Fibroblast of lung (primary cell): ENCODE measurements around the gene TANGO6. TPM values are rescaled to one million over a fixed set of nuclear protein-coding genes. Genes with fewer than 3 reads are reported as not detected.
A peak's percentile ranks its signal among the peaks of the same experiment; 100 is the strongest.

Source experiments
- DNase-seq, 2 donors: peaks; one replicate each; pipeline versions ENCODE4 v3.0.0 to v3.0.0-alpha.2; 2010; ENCODE audit warnings: low read depth in 2 of 2
- H2AFZ ChIP-seq: 2 replicates; pipeline ENCODE4 v1.5.1; 2012; ENCODE audit warnings: low read length, control low read depth, inconsistent platforms
- H3K27ac ChIP-seq: 2 replicates; pipeline ENCODE4 v1.5.1; 2011; ENCODE audit warnings: low read length, control low read depth; ENCODE audit not compliant: insufficient read depth
- H3K27me3 ChIP-seq: 2 replicates; pipeline ENCODE4 v1.5.1; 2011; ENCODE audit warnings: mild to moderate bottlenecking, low read length; ENCODE audit not compliant: control insufficient read depth, insufficient read depth
- H3K36me3 ChIP-seq: 2 replicates; pipeline ENCODE4 v1.5.1; 2011; ENCODE audit warnings: low read length; ENCODE audit not compliant: control insufficient read depth, insufficient read depth
- H3K4me1 ChIP-seq: 2 replicates; pipeline ENCODE4 v1.5.1; 2011; ENCODE audit warnings: low read length; ENCODE audit not compliant: control insufficient read depth, insufficient read depth; ENCODE audit errors: extremely low read depth
- H3K4me2 ChIP-seq: 2 replicates; pipeline ENCODE4 v1.5.1; 2011; ENCODE audit warnings: low read length, control low read depth; ENCODE audit not compliant: insufficient read depth; ENCODE audit errors: extremely low read depth
- H3K4me3 ChIP-seq, 4 experiments: fragments of 200-600 bp in 1 of 4; sonication (generic) in 1 of 4; replicated peaks in 1 of 4; 2 replicates each; pipeline ENCODE4 v1.5.1; 2011 to 2016; ENCODE audit warnings: low read length in 4 of 4, low read depth in 3 of 4, mild to moderate bottlenecking in 3 of 4, control low read depth in 2 of 4, inconsistent platforms in 1 of 4, mixed read lengths in 1 of 4; ENCODE audit not compliant: insufficient read depth in 1 of 4; ENCODE audit errors: control extremely low read depth in 1 of 4
- H3K79me2 ChIP-seq: 2 replicates; pipeline ENCODE4 v1.5.1; 2012; ENCODE audit warnings: mild to moderate bottlenecking, low read length, inconsistent platforms; ENCODE audit not compliant: control insufficient read depth, insufficient read depth
- H3K9ac ChIP-seq: 2 replicates; pipeline ENCODE4 v1.5.1; 2011; ENCODE audit warnings: mild to moderate bottlenecking, low read length, control low read depth; ENCODE audit not compliant: insufficient read depth
- H3K9me3 ChIP-seq: 2 replicates; pipeline ENCODE4 v1.5.1; 2012; ENCODE audit warnings: low read depth, low read length; ENCODE audit not compliant: control insufficient read depth, insufficient read depth
- H4K20me1 ChIP-seq: 2 replicates; pipeline ENCODE4 v1.5.1; 2011; ENCODE audit warnings: low read length; ENCODE audit not compliant: control insufficient read depth, insufficient read depth; ENCODE audit errors: extremely low read depth
- EZH2 ChIP-seq: IDR thresholded peaks from 2 replicates; pipeline ENCODE4 v1.5.1; 2012; ENCODE audit warnings: low read length, control low read depth, mild to moderate bottlenecking; ENCODE audit errors: missing control alignments
- polyA plus RNA-seq, 2 donors: library from polyadenylated mRNA; depleted of rRNA in 1 of 2; stranded (reverse) in 1 of 2; unstranded in 1 of 2; fragments of >200 nt; gene quantifications; 2 replicates each; pipeline ENCODE4 v1.2.1, GENCODE V29; 2011 to 2012; ENCODE audit warnings: missing spikeins in 1 of 2
- total RNA-seq: library from RNA; depleted of rRNA; stranded (reverse); fragments of >200 nt; gene quantifications from 2 replicates; pipeline ENCODE4 v1.2.1, GENCODE V29; 2014
- TF ChIP-seq, protein P1 (sequence below), 2 donors: IDR thresholded peaks in 1 of 2; conservative IDR thresholded peaks in 1 of 2; 1 replicate in 1 of 2; 2 replicates in 1 of 2; pipeline ENCODE4 v1.5.1; 2011 to 2012; ENCODE audit warnings: low read length in 2 of 2, control low read depth in 1 of 2, inconsistent platforms in 1 of 2, low read depth in 1 of 2, mild to moderate bottlenecking in 1 of 2

The TANGO6 gene
- total and polyA plus RNA-seq, 2 donors (not counting 1 experiment from before 2014, with no cell fraction given): 6.5 to 29.9 TPM

DNA sequence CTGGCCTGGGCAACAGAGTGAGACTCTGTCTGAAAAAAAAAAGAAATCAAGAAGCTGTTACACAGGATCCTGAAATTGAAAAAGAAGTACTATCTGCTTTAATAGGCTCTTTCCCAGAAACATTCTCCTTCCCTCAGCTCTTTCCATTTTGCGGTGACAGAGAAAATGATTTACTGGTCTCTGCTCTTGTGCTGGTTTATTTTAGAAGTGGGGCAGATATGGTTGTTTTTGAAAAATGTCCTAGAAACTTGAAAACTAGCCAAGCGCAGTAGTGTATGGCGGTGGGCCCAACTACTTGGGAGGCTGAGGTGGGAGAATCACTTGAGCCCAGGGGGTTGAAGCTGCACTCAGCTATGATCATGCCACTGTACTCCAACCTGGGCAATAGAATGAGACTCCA, 28.8 kb upstream of the TANGO6 start:
- DNase-seq: no peak
- Histone ChIP-seq H3K4me1 (no peaks in the 10 kb centered on the region), H3K9ac (no peak overlapping the region), H3K79me2 (no peaks in the 10 kb centered on the region), H4K20me1 (no peaks in the 10 kb centered on the region), H2AFZ (no peak overlapping the region), H3K36me3 (no peaks in the 10 kb centered on the region), H3K9me3 (no peaks in the 10 kb centered on the region), H3K27ac (no peak overlapping the region), H3K27me3 (no peaks in the 10 kb centered on the region), H3K4me2 (no peak overlapping the region), H3K4me3 (no peak overlapping the region)
- TF ChIP-seq, protein P1, sequence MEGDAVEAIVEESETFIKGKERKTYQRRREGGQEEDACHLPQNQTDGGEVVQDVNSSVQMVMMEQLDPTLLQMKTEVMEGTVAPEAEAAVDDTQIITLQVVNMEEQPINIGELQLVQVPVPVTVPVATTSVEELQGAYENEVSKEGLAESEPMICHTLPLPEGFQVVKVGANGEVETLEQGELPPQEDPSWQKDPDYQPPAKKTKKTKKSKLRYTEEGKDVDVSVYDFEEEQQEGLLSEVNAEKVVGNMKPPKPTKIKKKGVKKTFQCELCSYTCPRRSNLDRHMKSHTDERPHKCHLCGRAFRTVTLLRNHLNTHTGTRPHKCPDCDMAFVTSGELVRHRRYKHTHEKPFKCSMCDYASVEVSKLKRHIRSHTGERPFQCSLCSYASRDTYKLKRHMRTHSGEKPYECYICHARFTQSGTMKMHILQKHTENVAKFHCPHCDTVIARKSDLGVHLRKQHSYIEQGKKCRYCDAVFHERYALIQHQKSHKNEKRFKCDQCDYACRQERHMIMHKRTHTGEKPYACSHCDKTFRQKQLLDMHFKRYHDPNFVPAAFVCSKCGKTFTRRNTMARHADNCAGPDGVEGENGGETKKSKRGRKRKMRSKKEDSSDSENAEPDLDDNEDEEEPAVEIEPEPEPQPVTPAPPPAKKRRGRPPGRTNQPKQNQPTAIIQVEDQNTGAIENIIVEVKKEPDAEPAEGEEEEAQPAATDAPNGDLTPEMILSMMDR (conservative IDR thresholded peaks at IDR 0.05 in 1 of 2, IDR thresholded peaks at IDR 0.05 in 1 of 2; ENCODE audit: low read depth in 1 of 2, low read length in 2 of 2): no peak
- no peak for TF ChIP-seq EZH2

DNA sequence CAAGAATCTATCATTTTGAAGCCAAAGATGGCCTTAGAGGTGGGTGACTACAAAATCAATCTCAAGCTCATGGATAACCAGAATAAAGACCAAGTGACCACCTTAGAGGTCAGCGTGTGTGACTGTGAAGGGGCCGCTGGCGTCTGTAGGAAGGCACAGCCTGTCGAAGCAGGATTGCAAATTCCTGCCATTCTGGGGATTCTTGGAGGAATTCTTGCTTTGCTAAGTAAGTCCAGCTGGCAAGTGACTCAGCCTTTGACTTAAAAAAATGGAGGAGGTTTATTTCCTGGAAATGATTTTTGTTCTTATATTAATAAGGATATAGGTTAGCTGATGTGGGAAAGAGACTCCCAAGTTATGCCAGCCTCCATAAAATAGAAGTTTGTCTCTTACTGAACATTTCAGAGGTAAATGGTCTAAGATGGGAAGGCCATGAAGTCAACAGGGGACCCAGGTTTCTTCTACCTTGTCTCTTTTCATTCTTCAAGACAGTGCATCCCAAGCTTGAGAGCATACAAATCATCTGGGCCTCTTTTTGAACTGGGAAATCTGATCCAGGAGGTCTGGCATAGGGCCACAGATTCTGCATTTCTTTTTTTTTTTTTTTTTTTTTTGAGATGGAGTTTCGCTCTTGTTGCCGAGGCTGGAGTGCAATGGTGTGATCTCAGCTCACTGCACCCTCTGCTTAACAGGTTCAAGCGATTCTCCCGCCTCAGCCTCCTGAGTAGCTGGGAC, 19.8 kb upstream of the TANGO6 start:
- no peaks in the 10 kb centered on the region for H3K9me3 ChIP-seq
- TF ChIP-seq, protein P1 (conservative IDR thresholded peaks at IDR 0.05 in 1 of 2, IDR thresholded peaks at IDR 0.05 in 1 of 2; ENCODE audit: low read depth in 1 of 2, low read length in 2 of 2): no peak
- TF ChIP-seq EZH2: no peak
- H3K4me3 ChIP-seq: no peak overlapping the region
- H2AFZ ChIP-seq: peak overlapping the region; percentile 70
- no peak overlapping the region for H3K9ac ChIP-seq
- no peaks in the 10 kb centered on the region for H3K27me3 ChIP-seq
- H3K36me3 ChIP-seq: no peaks in the 10 kb centered on the region
- peak; percentile 70 to 96 for DNase-seq
- no peaks in the 10 kb centered on the region for H3K79me2 ChIP-seq
- peak overlapping the region; percentile 83 for H3K27ac ChIP-seq
- H4K20me1 ChIP-seq: no peaks in the 10 kb centered on the region
- H3K4me1 ChIP-seq: peaks cover 6% of the 10 kb centered on the region
- peak overlapping the region; percentile 82 for H3K4me2 ChIP-seq

DNA sequence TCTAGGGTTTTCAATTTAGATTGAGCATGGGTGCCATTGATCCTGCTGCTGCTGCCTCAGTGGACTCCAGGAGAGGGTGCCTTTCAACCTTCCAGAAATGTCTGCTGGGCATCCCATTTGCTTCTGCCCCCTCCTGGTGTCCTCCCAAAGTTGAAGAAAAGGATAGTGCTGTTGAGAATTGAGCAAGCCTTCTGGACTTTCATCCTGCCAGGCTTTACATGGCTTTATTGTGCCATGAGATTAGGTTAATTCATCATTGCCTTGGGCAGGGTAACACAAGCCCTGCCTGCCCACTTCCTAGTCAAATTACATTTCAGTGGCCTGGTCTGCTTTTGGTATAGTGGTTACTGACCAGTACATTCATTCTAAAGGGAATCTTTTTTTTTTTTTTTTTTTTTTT, 17.9 kb upstream of the TANGO6 start:
- Histone ChIP-seq H3K4me2 (no peak overlapping the region), H3K4me3 (no peak overlapping the region), H2AFZ (no peak overlapping the region), H3K27ac (no peak overlapping the region), H3K36me3 (no peaks in the 10 kb centered on the region), H3K9me3 (no peaks in the 10 kb centered on the region), H4K20me1 (no peaks in the 10 kb centered on the region), H3K9ac (no peak overlapping the region), H3K79me2 (no peaks in the 10 kb centered on the region), H3K27me3 (no peaks in the 10 kb centered on the region), H3K4me1 (peaks cover 6% of the 10 kb centered on the region)
- TF ChIP-seq, protein P1 (conservative IDR thresholded peaks at IDR 0.05 in 1 of 2, IDR thresholded peaks at IDR 0.05 in 1 of 2; ENCODE audit: low read depth in 1 of 2, low read length in 2 of 2): no peak
- TF ChIP-seq EZH2: no peak
- DNase-seq: peak in 1 of 2 donors; percentile 30
